Ammon's horn (tissue), 1 donor: ENCODE data around the gene KMT5B.
A peak's percentile ranks its signal among the peaks of the same experiment; 100 is the strongest.
"Not testable (repeated sequence)": the region's sequence is repeated elsewhere in the genome, so short reads cannot be mapped to it uniquely, and the experiment has no call there.

Experiments
- DNase-seq: peaks from one replicate; pipeline ENCODE4 v3.0.0-alpha.2; 2016; ENCODE audit warnings: low spot score

KMT5B gene

GRCh38 chr11:68213135-68213515, at the start of gene KMT5B:
KMT5B (minus strand) TSS chr11:68213296; CDS start chr11:68190076, 23,220 bp downstream.
- no peak for DNase-seq

- DNase-seq = no peak
Measured at GRCh38 chr11:68262544-68262827, 49.4 kb upstream of the KMT5B start.

- DNase-seq = no peak
Measured at GRCh38 chr11:68261749-68262543, 48.9 kb upstream of the KMT5B start.

GRCh38 chr11:68261006-68261405, 47.9 kb upstream of the KMT5B start:
- DNase-seq = no peak

- no peak for DNase-seq
Measured at GRCh38 chr11:68260484-68260883, 47.4 kb upstream of the KMT5B start.

GRCh38 chr11:68259122-68259959, 46.2 kb upstream of the KMT5B start:
- no peak for DNase-seq

GRCh38 chr11:68258363-68258765, 45.3 kb upstream of the KMT5B start:
- DNase-seq = no peak

- peak; percentile 95 for DNase-seq
Measured at GRCh38 chr11:68257477-68258362, 44.6 kb upstream of the KMT5B start.

- no peak for DNase-seq
Measured at GRCh38 chr11:68256331-68256741, 43.2 kb upstream of the KMT5B start.

- DNase-seq = no peak
Measured at GRCh38 chr11:68255526-68255925, 42.4 kb upstream of the KMT5B start.

GRCh38 chr11:68254421-68254820, 41.3 kb upstream of the KMT5B start:
- DNase-seq = no peak

- no peak for DNase-seq
Measured at GRCh38 chr11:68251765-68252164, 38.7 kb upstream of the KMT5B start.

- DNase-seq = not testable (repeated sequence)
Measured at GRCh38 chr11:68244912-68245311, 31.8 kb upstream of the KMT5B start.

- not testable (repeated sequence) for DNase-seq
Measured at GRCh38 chr11:68243847-68244246, 30.8 kb upstream of the KMT5B start.

- DNase-seq = no peak
Measured at GRCh38 chr11:68242616-68243015, 29.5 kb upstream of the KMT5B start.

- DNase-seq = no peak
Measured at GRCh38 chr11:68231621-68232020, 18.5 kb upstream of the KMT5B start.

GRCh38 chr11:68229601-68230000, 16.5 kb upstream of the KMT5B start:
- no peak for DNase-seq

- DNase-seq = no peak
Measured at GRCh38 chr11:68226421-68226820, 13.3 kb upstream of the KMT5B start.

GRCh38 chr11:68224606-68225005, 11.5 kb upstream of the KMT5B start:
- DNase-seq = no peak

GRCh38 chr11:68223275-68223674, 10.2 kb upstream of the KMT5B start:
- no peak for DNase-seq

- no peak for DNase-seq
Measured at GRCh38 chr11:68221406-68221805, 8.3 kb upstream of the KMT5B start.

- no peak for DNase-seq
Measured at GRCh38 chr11:68216171-68216938, 3.3 kb upstream of the KMT5B start.
